ENCODE results near the gene MYT1. TPM values are rescaled to one million over a fixed set of nuclear protein-coding genes. Genes with fewer than 3 reads are reported as not detected.

The MYT1 gene
- total and polyA plus RNA-seq, 9 of the 15 experiments (the other 6 are each of a cell fraction or from before 2014, with no cell fraction given): 0.02 to 0.12 (median 0.06) TPM; not detected in 4

- Histone ChIP-seq H3K27me3 (ENCODE audit: control insufficient read depth in 2 of 2, insufficient read depth in 2 of 2, low read length in 2 of 2) (peaks cover 20 to 48% of the 10 kb centered on the region in 2 experiments), H3K9me1 (ENCODE audit: control insufficient read depth, insufficient read depth, low read length) (no peaks in the 10 kb centered on the region), H3K9ac (ENCODE audit: insufficient read depth in 1 of 2, low read depth in 2 of 2, low read length in 2 of 2) (no peak overlapping the region), H3K79me2 (ENCODE audit: control insufficient read depth, insufficient read depth, low read length) (no peaks in the 10 kb centered on the region), H3K27ac (ENCODE audit: extremely low read depth, low read depth, low read length) (no peak overlapping the region), H4K20me1 (replicated peaks; ENCODE audit: control insufficient read depth, insufficient read depth, low read length) (peaks cover 5% of the 10 kb centered on the region; the same call in 1 of the 2 replicates), H3K9me3 (replicated peaks; ENCODE audit: control insufficient read depth, insufficient read depth, low read depth, low read length) (no peaks in the 10 kb centered on the region), H3K36me3 (ENCODE audit: control insufficient read depth, insufficient read depth, low read length) (no peaks in the 10 kb centered on the region), H3K4me2 (ENCODE audit: insufficient read depth, low read length) (no peak overlapping the region), H2AFZ (ENCODE audit: low read depth, low read length) (no peak overlapping the region), H3K4me3 (no peak overlapping the region), H3K4me1 (replicated peaks in 1 of 2; ENCODE audit: control insufficient read depth in 2 of 2, insufficient read depth in 2 of 2, low read length in 2 of 2) (peaks cover 46 to 54% of the 10 kb centered on the region in 2 experiments; a peak in 4 of 5 replicates)
- intact Hi-C loops (cut with micrococcal nuclease): no loop called here
- CTCF ChIA-PET (ENCODE audit: low intra/inter-chr PET ratio): interaction anchor here (0.6 kb wide), 1 partner anchor 1026 kb away, joined by 3 read pairs; no protein-coding TSS in a partner anchor
- ATAC-seq (peak; percentile 58), DNase-seq (ENCODE audit: extremely low read depth in 1 of 4, low spot score in 3 of 4) (peak; percentile 56 to 65 (median 62)), FAIRE-seq (no peak)
- TF ChIP-seq CXXC5 (CRISPR knock-in tag; IDR thresholded peaks at IDR 0.05) (0 out of 2 replicates have a peak, but pooled peaks have one; percentile 25), HCFC1 (IDR thresholded peaks at IDR 0.05; ENCODE audit: low read depth, low read length) (no peak), NFIC (IDR thresholded peaks at IDR 0.05) (peak; percentile 62), HMG20A (CRISPR knock-in tag; conservative IDR thresholded peaks at IDR 0.05) (no peak), ZNF436 (CRISPR knock-in tag; IDR thresholded peaks at IDR 0.05) (no peak), PHF21A (IDR thresholded peaks at IDR 0.05; ENCODE audit: borderline replicate concordance, low read depth) (no peak), MEIS2 (IDR thresholded peaks at IDR 0.05; ENCODE audit: partially characterized antibody) (peak; percentile 24), YY1 (IDR thresholded peaks at IDR 0.05; ENCODE audit: borderline replicate concordance in 1 of 3, control insufficient read depth in 1 of 3, extremely low read depth in 1 of 3, insufficient read depth in 3 of 3, insufficient read length in 1 of 3, insufficient replicate concordance in 2 of 3, low read depth in 1 of 3, low read length in 2 of 3) (peak in 1 of 3 experiments; percentile 39), THAP7 (CRISPR knock-in tag; IDR thresholded peaks at IDR 0.05) (no peak)
- TF ChIP-seq, protein P1, sequence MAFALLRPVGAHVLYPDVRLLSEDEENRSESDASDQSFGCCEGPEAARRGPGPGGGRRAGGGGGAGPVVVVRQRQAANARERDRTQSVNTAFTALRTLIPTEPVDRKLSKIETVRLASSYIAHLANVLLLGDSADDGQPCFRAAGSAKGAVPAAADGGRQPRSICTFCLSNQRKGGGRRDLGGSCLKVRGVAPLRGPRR (CRISPR knock-in tag; IDR thresholded peaks at IDR 0.05): no peak
- TF ChIP-seq, protein P2, sequence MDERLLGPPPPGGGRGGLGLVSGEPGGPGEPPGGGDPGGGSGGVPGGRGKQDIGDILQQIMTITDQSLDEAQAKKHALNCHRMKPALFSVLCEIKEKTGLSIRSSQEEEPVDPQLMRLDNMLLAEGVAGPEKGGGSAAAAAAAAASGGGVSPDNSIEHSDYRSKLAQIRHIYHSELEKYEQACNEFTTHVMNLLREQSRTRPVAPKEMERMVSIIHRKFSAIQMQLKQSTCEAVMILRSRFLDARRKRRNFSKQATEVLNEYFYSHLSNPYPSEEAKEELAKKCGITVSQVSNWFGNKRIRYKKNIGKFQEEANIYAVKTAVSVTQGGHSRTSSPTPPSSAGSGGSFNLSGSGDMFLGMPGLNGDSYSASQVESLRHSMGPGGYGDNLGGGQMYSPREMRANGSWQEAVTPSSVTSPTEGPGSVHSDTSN (CRISPR knock-in tag; IDR thresholded peaks at IDR 0.05; ENCODE audit: low read depth): no peak
- TF ChIP-seq, protein P2 (tag; conservative IDR thresholded peaks at IDR 0.05; ENCODE audit: low read depth): peak; percentile 23; the same call in 1 of the 2 replicates
- POLR2A ChIA-PET: interaction anchor here (0.5 to 1.3 kb wide), 5 partner anchors 20 to 152 kb away, joined by 3 read pairs; no protein-coding TSS in a partner anchor
- WGBS (ENCODE audit: insufficient coverage, low coverage, missing lambda C conversion rate): 18% methylated on average over 13 of the region's 13 CpGs
- no TSS peak for BruUV-seq (replicated peaks)
- in situ Hi-C loops (cut with MboI): no loop called here
Observed at GRCh38 chr20:64217539-64218221, 53.4 kb downstream of the MYT1 start.
